PC-9 (cell line): Measurements from ENCODE around the gene NFASC. TPM values are rescaled to one million over a fixed set of nuclear protein-coding genes. Genes with fewer than 3 reads are reported as not detected.

Experiments used
- BruUV-seq: library from RNA; stranded (reverse); fragments of 400-500 nt; replicated peaks from 2 replicates; lab custom pipeline; 2021; lab: Mats Ljungman, UMichigan
- CTCF ChIA-PET: fragments of 300-600 bp; sonication (Branson Sonifier 250); formaldehyde crosslinking; loops from one replicate; lab custom pipeline; 2022; ENCODE audit warnings: antibody characterized with exemption; lab: Charles Lee
- POLR2A ChIA-PET: fragments of 300-600 bp; sonication (Branson Sonifier 250); formaldehyde crosslinking; loops from one replicate; lab custom pipeline; 2022; ENCODE audit warnings: antibody characterized with exemption; ENCODE audit not compliant: unreplicated experiment; lab: Charles Lee
- DNase-seq, 2 experiments: peaks; one replicate each; pipeline versions ENCODE4 v3.0.0 to v3.0.0-alpha.2; 2015 to 2022; ENCODE audit warnings: mixed read lengths in 1 of 2
- H2AFZ ChIP-seq: fragments of 200-600 bp; sonication (generic); 2 replicates; pipeline ENCODE4 v1.8.1; 2017; ENCODE audit warnings: antibody characterized with exemption
- H3F3A ChIP-seq: fragments of 200-600 bp; sonication (generic); 2 replicates; pipeline ENCODE4 v1.8.1; 2017; ENCODE audit warnings: antibody characterized with exemption, mild to moderate bottlenecking, low read depth; ENCODE audit not compliant: insufficient read depth
- H3K27ac ChIP-seq: fragments of 200-600 bp; sonication (generic); 2 replicates; pipeline ENCODE4 v1.6.1; 2016; ENCODE audit warnings: mixed run types
- H3K27me3 ChIP-seq: fragments of 200-600 bp; sonication (generic); 2 replicates; pipeline ENCODE4 v1.6.1; 2016; ENCODE audit warnings: low read depth, mixed run types; ENCODE audit not compliant: insufficient read depth
- H3K36me3 ChIP-seq: fragments of 200-600 bp; sonication (generic); 2 replicates; pipeline ENCODE4 v1.6.1; 2016; ENCODE audit warnings: low read depth, mixed run types
- H3K4me1 ChIP-seq: fragments of 200-600 bp; sonication (generic); replicated peaks from 2 replicates; pipeline ENCODE4 v1.6.1; 2016; ENCODE audit warnings: mixed run types; ENCODE audit not compliant: insufficient read depth
- H3K4me2 ChIP-seq: fragments of 200-600 bp; sonication (generic); 2 replicates; pipeline ENCODE4 v1.6.1; 2017; ENCODE audit warnings: mixed run types
- H3K4me3 ChIP-seq: fragments of 200-600 bp; sonication (generic); 2 replicates; pipeline ENCODE4 v1.6.1; 2016; ENCODE audit warnings: mixed run types
- H3K79me2 ChIP-seq: fragments of 200-600 bp; sonication (generic); 2 replicates; pipeline ENCODE4 v1.6.1; 2017; ENCODE audit warnings: low read depth, mixed run types
- H3K9me2 ChIP-seq: fragments of 200-600 bp; sonication (generic); 2 replicates; pipeline ENCODE4 v1.8.1; 2017; ENCODE audit warnings: mild to moderate bottlenecking; ENCODE audit not compliant: insufficient read depth
- H3K9me3 ChIP-seq: fragments of 200-600 bp; sonication (generic); 2 replicates; pipeline ENCODE4 v1.8.1; 2016; ENCODE audit warnings: low read depth; ENCODE audit not compliant: insufficient read depth
- H4K20me1 ChIP-seq: fragments of 200-600 bp; sonication (generic); 2 replicates; pipeline ENCODE4 v1.8.1; 2017; ENCODE audit not compliant: insufficient read depth
- CTCF ChIP-seq: fragments of 200-600 bp; sonication (generic); conservative IDR thresholded peaks from 2 replicates; pipeline ENCODE4 v1.6.1; 2017; ENCODE audit warnings: mixed run types, antibody characterized with exemption, mild to moderate bottlenecking, moderate library complexity
- EZH2 ChIP-seq: fragments of 200-600 bp; sonication (generic); IDR thresholded peaks from 2 replicates; pipeline ENCODE4 v1.8.0; 2017; ENCODE audit warnings: antibody characterized with exemption, low read depth
- intact Hi-C: fragments of 100-400 bp; cut with micrococcal nuclease; formaldehyde crosslinking; loops from one replicate; pipeline ENCODE4 v1.10.0; 2022; ENCODE audit not compliant: unreplicated experiment
- total RNA-seq: library from RNA; stranded (reverse); gene quantifications from 2 replicates; pipeline ENCODE4 v1.2.3, GENCODE V29; 2021

The NFASC gene
- total RNA-seq, 1 experiment from 2014 or later: not detected

- ChIA-PET CTCF (no interaction called here), POLR2A (no interaction called here)
- Histone ChIP-seq H3K4me2 (no peak overlapping the region), H3F3A (no peaks in the 10 kb centered on the region), H3K79me2 (no peaks in the 10 kb centered on the region), H3K4me1 (no peaks in the 10 kb centered on the region), H2AFZ (no peak overlapping the region), H4K20me1 (no peaks in the 10 kb centered on the region), H3K27ac (no peak overlapping the region), H3K9me2 (no peaks in the 10 kb centered on the region), H3K9me3 (no peaks in the 10 kb centered on the region), H3K27me3 (peaks cover 83% of the 10 kb centered on the region), H3K4me3 (no peak overlapping the region), H3K36me3 (no peaks in the 10 kb centered on the region)
- intact Hi-C loops: no loop called here
- TF ChIP-seq EZH2: no peak
- TF ChIP-seq CTCF: no peak
- BruUV-seq: no TSS peak
- no peak for DNase-seq
Measured at GRCh38 chr1:204974327-204974726, 103.7 kb downstream of the NFASC start.

- Histone ChIP-seq H3K4me3 (no peak overlapping the region), H2AFZ (no peak overlapping the region), H3K27me3 (peaks cover 86% of the 10 kb centered on the region), H3K4me2 (no peak overlapping the region), H4K20me1 (no peaks in the 10 kb centered on the region), H3K9me3 (no peaks in the 10 kb centered on the region), H3K36me3 (no peaks in the 10 kb centered on the region), H3K79me2 (no peaks in the 10 kb centered on the region), H3F3A (no peaks in the 10 kb centered on the region), H3K9me2 (no peaks in the 10 kb centered on the region), H3K27ac (no peak overlapping the region), H3K4me1 (no peaks in the 10 kb centered on the region)
- DNase-seq: no peak
- CTCF ChIA-PET: interaction anchor here (0.6 kb wide), 2 partner anchors 87 to 520 kb away, joined by 3 read pairs; no protein-coding TSS in a partner anchor
- intact Hi-C loops: loop anchor here (1.0 kb wide), 2 partner anchors 86 to 281 kb away; no protein-coding TSS in a partner anchor
- TF ChIP-seq EZH2: no peak
- BruUV-seq: no TSS peak
- POLR2A ChIA-PET: no interaction called here
Measured at GRCh38 chr1:204975021-204975420, 104.4 kb downstream of the NFASC start.

GRCh38 chr1:204975568-204976235 lies 105.0 kb downstream of the NFASC start:
- BruUV-seq: no TSS peak
- Histone ChIP-seq H2AFZ (no peak overlapping the region), H3K4me1 (no peaks in the 10 kb centered on the region), H3K27me3 (peaks cover 93% of the 10 kb centered on the region), H4K20me1 (no peaks in the 10 kb centered on the region), H3K79me2 (no peaks in the 10 kb centered on the region), H3K36me3 (no peaks in the 10 kb centered on the region), H3K4me2 (no peak overlapping the region), H3K9me2 (no peaks in the 10 kb centered on the region), H3K4me3 (no peak overlapping the region), H3K9me3 (no peaks in the 10 kb centered on the region), H3F3A (no peaks in the 10 kb centered on the region), H3K27ac (no peak overlapping the region)
- peak in 1 of 2 experiments; percentile 59 for DNase-seq
- intact Hi-C loops: loop anchor here (1.0 kb wide), 2 partner anchors 86 to 281 kb away; no protein-coding TSS in a partner anchor
- peak; percentile 91 for TF ChIP-seq CTCF
- no peak for TF ChIP-seq EZH2
- POLR2A ChIA-PET: no interaction called here
- CTCF ChIA-PET: interaction anchor here (0.6 kb wide), 2 partner anchors 86 to 519 kb away, joined by 3 read pairs; no protein-coding TSS in a partner anchor
